ENCODE measurements around the gene NPFFR2. TPM values are rescaled to one million over a fixed set of nuclear protein-coding genes. Genes with fewer than 3 reads are reported as not detected.

Gene NPFFR2
- total and polyA plus RNA-seq, 9 of the 15 experiments (the other 6 are each of a cell fraction or from before 2014, with no cell fraction given) = 0.15 to 0.98 (median 0.48) TPM

GRCh38 chr4:72112514-72113156, 80.8 kb downstream of the NPFFR2 start:
- FAIRE-seq = peak; percentile 70
- no peak for TF ChIP-seq HINFP (tag; conservative IDR thresholded peaks at IDR 0.05; ENCODE audit: low read depth)
- no peak for TF ChIP-seq CTCF (IDR thresholded peaks at IDR 0.05 in 2 of 3, conservative IDR thresholded peaks at IDR 0.05 in 1 of 3; ENCODE audit: insufficient read depth in 2 of 3, low read depth in 1 of 3, low read length in 3 of 3)
- no peak for TF ChIP-seq TCF7 (IDR thresholded peaks at IDR 0.05; ENCODE audit: borderline replicate concordance)
- no peak for TF ChIP-seq NFIX (CRISPR knock-in tag; IDR thresholded peaks at IDR 0.05; ENCODE audit: low read depth)
- TF ChIP-seq ZNF184 (CRISPR knock-in tag; IDR thresholded peaks at IDR 0.05) = no peak
- no peak for TF ChIP-seq NR2C1 (IDR thresholded peaks at IDR 0.05)
- no peak for TF ChIP-seq NR2C1 (tag; IDR thresholded peaks at IDR 0.05)
- TF ChIP-seq MNT (conservative IDR thresholded peaks at IDR 0.05) = peak; percentile 52 to 66; a peak in 3 of 4 replicates
- peak; percentile 100 for TF ChIP-seq JUN (IDR thresholded peaks at IDR 0.05; ENCODE audit: borderline replicate concordance, low read depth, low read length)
- no peak for TF ChIP-seq JUN (CRISPR knock-in tag; IDR thresholded peaks at IDR 0.05; ENCODE audit: borderline replicate concordance)
- no peak for TF ChIP-seq POLR2AphosphoS2 (IDR thresholded peaks at IDR 0.05; ENCODE audit: low read length)
- no peak for TF ChIP-seq TAF1 (IDR thresholded peaks at IDR 0.05; ENCODE audit: control insufficient read depth, extremely low read depth, insufficient read depth, low read length, severe bottlenecking)
- peak; percentile 87 for TF ChIP-seq FOS (IDR thresholded peaks at IDR 0.05; ENCODE audit: extremely low read depth, insufficient read length)
- TF ChIP-seq U2AF2 (optimal IDR thresholded peaks at IDR 0.05; ENCODE audit: low read depth, low read length) = no peak
- no peak for TF ChIP-seq XRCC5 (IDR thresholded peaks at IDR 0.05; ENCODE audit: low read depth, low read length)
- peak; percentile 86 for TF ChIP-seq BHLHE40 (IDR thresholded peaks at IDR 0.05; ENCODE audit: low read length)
- TF ChIP-seq MCM3 (IDR thresholded peaks at IDR 0.05) = no peak
- no peak for TF ChIP-seq PYGO2 (tag; IDR thresholded peaks at IDR 0.05)
- no peak for TF ChIP-seq RHOXF2B (CRISPR knock-in tag; conservative IDR thresholded peaks at IDR 0.05)

More at GRCh38 chr4:72112514-72113156, 80.8 kb downstream of the NPFFR2 start:
- H3K9me1 ChIP-seq (ENCODE audit: control insufficient read depth, insufficient read depth, low read length) = no peaks in the 10 kb centered on the region
- BruUV-seq (replicated peaks) = no TSS peak
- H3K79me2 ChIP-seq (ENCODE audit: control insufficient read depth, insufficient read depth, low read length) = no peaks in the 10 kb centered on the region
- no peaks in the 10 kb centered on the region for H3K9me3 ChIP-seq (replicated peaks; ENCODE audit: control insufficient read depth, insufficient read depth, low read depth, low read length)
- intact Hi-C loops (cut with micrococcal nuclease) = no loop called here
- DNase-seq (ENCODE audit: extremely low read depth in 1 of 4, low spot score in 3 of 4) (peak; percentile 13 to 55 (median 33)), ATAC-seq (peak; percentile 54; the same call in 2 of the 3 replicates)
- H3K4me3 ChIP-seq = no peak overlapping the region
- H3K36me3 ChIP-seq (ENCODE audit: control insufficient read depth, insufficient read depth, low read length) = no peaks in the 10 kb centered on the region
- H3K4me1 ChIP-seq (replicated peaks in 1 of 2; ENCODE audit: control insufficient read depth in 2 of 2, insufficient read depth in 2 of 2, low read length in 2 of 2) = peaks cover 0 to 6% of the 10 kb centered on the region in 2 experiments; a peak in 1 of 5 replicates
- POLR2A ChIA-PET = no interaction called here
- H3K27ac ChIP-seq (ENCODE audit: extremely low read depth, low read depth, low read length) = no peak overlapping the region
- no peak overlapping the region for H2AFZ ChIP-seq (ENCODE audit: low read depth, low read length)
- H4K20me1 ChIP-seq (replicated peaks; ENCODE audit: control insufficient read depth, insufficient read depth, low read length) = no peaks in the 10 kb centered on the region
- no peak overlapping the region for H3K4me2 ChIP-seq (ENCODE audit: insufficient read depth, low read length)
- WGBS (ENCODE audit: insufficient coverage, low coverage, missing lambda C conversion rate) = 0% methylated on average over 3 of the region's 3 CpGs
- H3K9ac ChIP-seq (ENCODE audit: insufficient read depth in 1 of 2, low read depth in 2 of 2, low read length in 2 of 2) = no peak overlapping the region
- in situ Hi-C loops (cut with MboI) = no loop called here
- CTCF ChIA-PET (ENCODE audit: low intra/inter-chr PET ratio) = no interaction called here
- no peaks in the 10 kb centered on the region for H3K27me3 ChIP-seq (ENCODE audit: control insufficient read depth in 2 of 2, insufficient read depth in 2 of 2, low read length in 2 of 2)
